HG03135 (cell line): ENCODE data around the gene NINL.
"Not testable (repeated sequence)": the region's sequence is repeated elsewhere in the genome, so short reads cannot be mapped to it uniquely, and the experiment has no call there.

ENCODE experiments used
- ATAC-seq: cut with Tn5 transposase; IDR thresholded peaks from one replicate; pipeline ENCODE4 v1.9.1; 2021; ENCODE audit warnings: mild to moderate bottlenecking, moderate library complexity; ENCODE audit not compliant: unreplicated experiment

NINL gene

GRCh38 chr20:25504366-25505135, 80.8 kb downstream of the NINL start:
- no peak for ATAC-seq

- ATAC-seq = no peak
Observed at GRCh38 chr20:25503936-25504335, 81.4 kb downstream of the NINL start.

GRCh38 chr20:25503051-25503639, 82.2 kb downstream of the NINL start:
- ATAC-seq = not testable (repeated sequence)

GRCh38 chr20:25500880-25501351, 84.4 kb downstream of the NINL start:
- ATAC-seq = no peak

- no peak for ATAC-seq
Observed at GRCh38 chr20:25499855-25500434, 85.4 kb downstream of the NINL start.

GRCh38 chr20:25499031-25499430, 86.3 kb downstream of the NINL start:
- ATAC-seq = no peak

- ATAC-seq = no peak
Observed at GRCh38 chr20:25498280-25498606, 87.1 kb downstream of the NINL start.

- no peak for ATAC-seq
Observed at GRCh38 chr20:25497586-25498279, 87.6 kb downstream of the NINL start.

- no peak for ATAC-seq
Observed at GRCh38 chr20:25496968-25497401, 88.3 kb downstream of the NINL start.

GRCh38 chr20:25496165-25496967, 89.0 kb downstream of the NINL start:
- ATAC-seq = no peak

GRCh38 chr20:25495189-25495824, 90.0 kb downstream of the NINL start:
- ATAC-seq = no peak

- ATAC-seq = no peak
Observed at GRCh38 chr20:25494506-25495188, 90.7 kb downstream of the NINL start.

- ATAC-seq = no peak
Observed at GRCh38 chr20:25493748-25494505, 91.4 kb downstream of the NINL start.

- ATAC-seq = no peak
Observed at GRCh38 chr20:25493137-25493536, 92.2 kb downstream of the NINL start.

- ATAC-seq = no peak
Observed at GRCh38 chr20:25491446-25492038, 93.8 kb downstream of the NINL start.

GRCh38 chr20:25490656-25491445, 94.5 kb downstream of the NINL start:
- ATAC-seq = no peak

- no peak for ATAC-seq
Observed at GRCh38 chr20:25489221-25489871, 96.0 kb downstream of the NINL start.
